ENCODE data around the gene LCLAT1.

The LCLAT1 gene

DNA sequence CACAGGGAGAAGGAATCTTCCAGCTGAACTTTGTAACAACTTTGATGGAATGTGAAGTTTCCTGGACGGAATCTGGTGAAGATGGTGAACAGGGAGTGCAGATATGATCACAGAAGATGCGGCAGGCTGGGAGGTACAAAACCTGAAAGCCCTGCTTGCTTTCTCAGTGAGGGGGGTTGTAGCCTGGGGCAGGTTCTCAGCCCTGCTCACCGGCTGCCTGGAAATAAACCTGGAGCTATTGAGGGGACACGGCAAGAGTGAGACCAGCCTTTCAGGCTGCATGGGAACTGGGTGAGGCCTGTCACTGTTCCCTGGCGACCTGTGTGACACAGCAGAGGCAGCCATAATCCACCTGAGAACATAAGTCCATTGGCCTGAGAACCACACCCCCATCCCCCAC lies 174.8 kb downstream of the LCLAT1 start:
- TF ChIP-seq, protein P1, sequence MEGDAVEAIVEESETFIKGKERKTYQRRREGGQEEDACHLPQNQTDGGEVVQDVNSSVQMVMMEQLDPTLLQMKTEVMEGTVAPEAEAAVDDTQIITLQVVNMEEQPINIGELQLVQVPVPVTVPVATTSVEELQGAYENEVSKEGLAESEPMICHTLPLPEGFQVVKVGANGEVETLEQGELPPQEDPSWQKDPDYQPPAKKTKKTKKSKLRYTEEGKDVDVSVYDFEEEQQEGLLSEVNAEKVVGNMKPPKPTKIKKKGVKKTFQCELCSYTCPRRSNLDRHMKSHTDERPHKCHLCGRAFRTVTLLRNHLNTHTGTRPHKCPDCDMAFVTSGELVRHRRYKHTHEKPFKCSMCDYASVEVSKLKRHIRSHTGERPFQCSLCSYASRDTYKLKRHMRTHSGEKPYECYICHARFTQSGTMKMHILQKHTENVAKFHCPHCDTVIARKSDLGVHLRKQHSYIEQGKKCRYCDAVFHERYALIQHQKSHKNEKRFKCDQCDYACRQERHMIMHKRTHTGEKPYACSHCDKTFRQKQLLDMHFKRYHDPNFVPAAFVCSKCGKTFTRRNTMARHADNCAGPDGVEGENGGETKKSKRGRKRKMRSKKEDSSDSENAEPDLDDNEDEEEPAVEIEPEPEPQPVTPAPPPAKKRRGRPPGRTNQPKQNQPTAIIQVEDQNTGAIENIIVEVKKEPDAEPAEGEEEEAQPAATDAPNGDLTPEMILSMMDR (IDR thresholded peaks at IDR 0.05; ENCODE audit: low read depth, low read length, poor library complexity, severe bottlenecking), result no peak
- no peak for TF ChIP-seq EZH2phosphoT487 (IDR thresholded peaks at IDR 0.05; ENCODE audit: borderline replicate concordance, low read length)
- Histone ChIP-seq H4K20me1 (ENCODE audit: control insufficient read depth, insufficient read depth, low read depth, low read length) (no peaks in the 10 kb centered on the region), H3K79me2 (ENCODE audit: control insufficient read depth, low read length) (no peaks in the 10 kb centered on the region), H3K27me3 (ENCODE audit: control insufficient read depth, low read length) (no peaks in the 10 kb centered on the region), H3K9me2 (replicated peaks; ENCODE audit: control insufficient read depth, low read length) (no peaks in the 10 kb centered on the region), H3K4me1 (ENCODE audit: control insufficient read depth, low read length) (peaks cover 6% of the 10 kb centered on the region), H3K27ac (ENCODE audit: low read depth, low read length) (no peak overlapping the region), H3K4me3 (ENCODE audit: low read length) (no peak overlapping the region), H3K9me3 (ENCODE audit: control insufficient read depth, insufficient read depth, low read length) (no peaks in the 10 kb centered on the region), H3F3A (ENCODE audit: control insufficient read depth, insufficient read depth) (no peaks in the 10 kb centered on the region), H3K36me3 (ENCODE audit: control insufficient read depth, low read length) (no peaks in the 10 kb centered on the region), H3K4me2 (ENCODE audit: low read length) (no peak overlapping the region)

- H3K4me2 ChIP-seq (ENCODE audit: low read length), result no peak overlapping the region
These were observed 175.4 kb downstream of the LCLAT1 start for GRCh38 chr2:30622452-30622851.

GRCh38 chr2:30625276-30625675 lies 178.2 kb downstream of the LCLAT1 start:
- Histone ChIP-seq H3K9me2 (replicated peaks; ENCODE audit: control insufficient read depth, low read length) (no peaks in the 10 kb centered on the region), H4K20me1 (ENCODE audit: control insufficient read depth, insufficient read depth, low read depth, low read length) (no peaks in the 10 kb centered on the region), H3K36me3 (ENCODE audit: control insufficient read depth, low read length) (no peaks in the 10 kb centered on the region), H3K4me2 (ENCODE audit: low read length) (no peak overlapping the region), H3K27ac (ENCODE audit: low read depth, low read length) (no peak overlapping the region), H3K4me3 (ENCODE audit: low read length) (no peak overlapping the region), H3K4me1 (ENCODE audit: control insufficient read depth, low read length) (peaks cover 2% of the 10 kb centered on the region), H3F3A (ENCODE audit: control insufficient read depth, insufficient read depth) (no peaks in the 10 kb centered on the region), H3K79me2 (ENCODE audit: control insufficient read depth, low read length) (no peaks in the 10 kb centered on the region), H3K27me3 (ENCODE audit: control insufficient read depth, low read length) (no peaks in the 10 kb centered on the region), H3K9me3 (ENCODE audit: control insufficient read depth, insufficient read depth, low read length) (no peaks in the 10 kb centered on the region)
- no peak for TF ChIP-seq EZH2phosphoT487 (IDR thresholded peaks at IDR 0.05; ENCODE audit: borderline replicate concordance, low read length)
- TF ChIP-seq, protein P1 (IDR thresholded peaks at IDR 0.05; ENCODE audit: low read depth, low read length, poor library complexity, severe bottlenecking), result no peak

More at GRCh38 chr2:30622452-30622851, 175.4 kb downstream of the LCLAT1 start:
- Histone ChIP-seq H3K36me3 (ENCODE audit: control insufficient read depth, low read length) (no peaks in the 10 kb centered on the region), H3K27me3 (ENCODE audit: control insufficient read depth, low read length) (no peaks in the 10 kb centered on the region), H4K20me1 (ENCODE audit: control insufficient read depth, insufficient read depth, low read depth, low read length) (no peaks in the 10 kb centered on the region), H3K9me3 (ENCODE audit: control insufficient read depth, insufficient read depth, low read length) (no peaks in the 10 kb centered on the region), H3K4me1 (ENCODE audit: control insufficient read depth, low read length) (peaks cover 6% of the 10 kb centered on the region), H3K27ac (ENCODE audit: low read depth, low read length) (no peak overlapping the region), H3K9me2 (replicated peaks; ENCODE audit: control insufficient read depth, low read length) (no peaks in the 10 kb centered on the region), H3K79me2 (ENCODE audit: control insufficient read depth, low read length) (no peaks in the 10 kb centered on the region), H3K4me3 (ENCODE audit: low read length) (no peak overlapping the region), H3F3A (ENCODE audit: control insufficient read depth, insufficient read depth) (no peaks in the 10 kb centered on the region)
- TF ChIP-seq, protein P1 (IDR thresholded peaks at IDR 0.05; ENCODE audit: low read depth, low read length, poor library complexity, severe bottlenecking), result no peak
- TF ChIP-seq EZH2phosphoT487 (IDR thresholded peaks at IDR 0.05; ENCODE audit: borderline replicate concordance, low read length), result no peak

Measured in DOHH2 (cell line).